CD4-positive, alpha-beta T cell treated with Interleukin-12 subunit alpha and Interleukin-12 subunit beta, for 1 hour (primary cell): ENCODE data around the gene SPAG17.

ENCODE experiments used
- DNase-seq: peaks from one replicate; pipeline ENCODE4 v3.0.0-alpha.2; 2020

The SPAG17 gene

DNA sequence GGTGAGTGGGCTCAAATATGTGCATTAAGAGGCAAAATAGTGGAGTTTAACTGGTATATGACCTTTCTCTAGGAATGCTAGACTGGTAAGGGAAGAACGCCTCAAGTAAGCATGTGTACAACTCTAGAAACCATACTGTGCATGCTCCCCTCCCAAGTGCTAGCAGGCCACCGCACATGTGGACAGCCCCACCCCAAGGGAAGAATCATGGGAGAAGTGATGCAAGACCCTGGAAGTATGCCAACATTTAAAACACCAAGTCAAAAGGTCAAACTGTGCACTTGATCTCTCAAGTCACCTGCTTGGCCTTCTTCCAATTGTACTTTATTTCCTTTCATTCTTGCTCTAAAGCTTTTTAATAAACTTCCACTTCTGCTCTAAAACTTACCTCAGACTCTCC is 135.0 kb downstream of the SPAG17 start:
- DNase-seq: no peak

DNA sequence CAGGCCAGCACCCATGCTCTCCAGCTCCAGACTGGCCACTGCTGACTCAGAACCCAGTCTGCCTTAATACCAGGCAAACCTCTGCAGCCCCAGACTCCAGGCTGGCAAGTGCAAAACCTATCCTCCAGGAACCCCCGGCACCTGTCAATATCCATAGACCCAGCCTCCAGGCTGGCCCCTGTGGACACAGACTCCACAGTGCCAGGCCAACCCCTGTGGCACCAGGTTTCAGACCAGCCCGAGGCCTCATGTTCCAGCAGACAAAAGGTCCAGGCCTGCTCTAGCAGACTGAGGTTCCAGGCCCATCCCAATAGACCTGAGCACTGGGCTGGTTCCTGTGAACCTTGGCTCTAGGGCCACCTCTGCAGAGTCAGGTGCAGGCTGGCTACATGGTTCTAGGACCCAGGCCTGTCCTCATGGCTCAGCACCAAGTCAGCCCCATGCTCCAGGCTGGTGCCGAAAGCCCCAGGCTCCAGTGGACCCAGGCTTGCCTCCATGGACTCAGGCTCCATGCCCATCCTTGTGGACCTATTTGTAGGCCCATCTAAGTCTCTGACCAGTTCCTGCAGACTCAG is 137.3 kb downstream of the SPAG17 start:
- DNase-seq: no peak

DNA sequence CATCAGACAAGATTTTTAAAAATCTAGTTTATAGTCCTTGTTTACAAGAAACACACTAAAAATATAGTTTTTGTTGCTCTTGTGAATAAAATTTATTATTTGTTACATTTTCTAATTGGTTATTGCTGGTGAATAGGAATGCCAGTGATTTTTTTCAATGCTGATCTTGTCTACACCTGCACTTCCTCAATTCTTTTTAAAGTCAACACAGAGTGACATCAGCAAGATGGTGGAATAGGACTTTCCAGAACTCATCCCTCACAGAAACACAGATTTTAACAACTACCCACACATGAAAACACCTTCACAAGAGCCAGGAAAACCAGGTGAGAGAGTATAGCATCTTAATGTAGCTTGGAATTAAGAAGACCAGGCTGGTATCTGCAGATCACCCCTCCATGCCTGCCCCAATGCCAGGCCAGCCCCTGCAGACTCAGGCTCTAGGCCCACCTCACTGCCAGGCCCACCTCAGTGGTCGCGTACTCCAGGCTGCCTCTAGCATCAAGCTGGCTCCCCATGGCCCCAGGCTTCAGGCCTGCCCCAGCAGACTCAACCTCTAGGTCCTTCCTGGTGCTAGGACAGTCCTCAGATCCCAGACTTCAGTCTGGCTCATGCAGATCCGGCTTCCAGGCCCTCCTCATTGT is 137.9 kb downstream of the SPAG17 start:
- DNase-seq: no peak

DNA sequence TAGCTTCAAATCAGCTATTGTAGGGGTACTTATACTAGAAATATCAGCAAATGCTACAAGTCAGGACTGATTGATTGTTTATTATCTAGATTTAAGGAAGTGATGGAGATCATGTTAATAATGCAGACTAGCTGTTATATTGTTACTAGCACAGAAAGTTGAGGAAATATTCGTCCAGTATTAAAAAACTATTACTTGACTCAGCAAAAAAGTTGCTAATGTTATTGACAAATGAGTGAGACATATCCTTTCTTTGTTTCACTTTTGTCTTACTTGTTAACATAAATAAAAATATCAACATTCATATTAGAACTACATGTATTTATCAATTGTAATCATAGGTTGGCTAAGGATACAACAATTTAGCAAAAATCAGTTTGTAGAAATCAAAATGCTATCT is 141.4 kb downstream of the SPAG17 start:
- no peak for DNase-seq

DNA sequence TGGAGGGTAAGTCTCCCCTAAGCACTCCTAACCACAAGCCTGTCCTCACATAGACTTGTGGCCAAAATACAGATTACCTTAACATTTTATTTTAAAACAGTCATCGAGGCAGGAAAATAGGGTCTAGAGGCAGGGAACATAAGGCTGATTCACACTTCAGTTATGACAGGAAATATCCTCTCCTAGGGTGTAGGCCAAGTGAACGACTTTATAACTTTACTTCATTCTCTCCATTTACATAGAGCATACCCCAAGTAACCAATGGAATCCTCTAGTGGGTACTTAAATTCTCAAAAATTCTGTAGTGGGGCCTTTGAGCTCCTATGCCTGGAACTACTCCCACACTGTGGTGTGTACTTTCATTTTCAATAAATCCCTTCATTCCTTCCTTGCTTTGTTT is 142.5 kb downstream of the SPAG17 start:
- DNase-seq: no peak

DNA sequence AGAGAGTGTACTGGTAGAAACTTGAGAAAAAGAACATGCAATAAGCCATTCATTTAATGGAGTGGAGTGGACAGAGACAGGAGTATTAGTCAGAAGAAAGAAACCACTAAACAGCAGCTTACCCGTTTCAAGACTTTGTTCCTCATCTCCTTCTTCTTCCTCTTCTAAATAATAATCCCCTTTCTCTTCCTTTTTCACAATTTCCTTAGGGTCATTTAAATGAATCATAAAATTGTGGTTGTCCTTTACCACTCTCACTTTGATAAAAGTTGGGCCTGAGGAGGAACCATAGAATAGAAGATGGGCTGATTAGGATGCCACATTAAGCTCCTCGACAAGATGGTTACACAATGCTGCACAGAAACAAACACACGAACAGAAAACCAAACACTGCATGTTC is 145.9 kb downstream of the SPAG17 start:
- DNase-seq: no peak

DNA sequence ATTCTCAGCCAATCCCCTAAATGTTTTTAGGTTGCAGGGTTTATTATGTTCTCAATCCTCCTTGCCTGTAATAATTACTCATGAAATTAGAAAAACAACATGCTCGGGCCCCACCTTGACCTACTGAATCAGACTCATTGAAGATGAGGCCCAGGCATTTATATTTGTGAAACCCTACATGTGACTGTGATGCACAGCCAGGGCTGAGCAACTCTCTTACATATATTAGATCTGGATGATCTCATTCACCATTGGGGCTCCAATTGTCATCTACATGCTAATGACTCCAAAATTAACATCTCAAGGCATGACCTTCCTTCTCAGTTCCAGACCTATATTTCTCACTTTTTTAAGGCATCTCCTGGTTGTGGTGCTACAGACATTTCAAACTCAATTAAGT is 152.1 kb downstream of the SPAG17 start:
- DNase-seq: no peak

DNA sequence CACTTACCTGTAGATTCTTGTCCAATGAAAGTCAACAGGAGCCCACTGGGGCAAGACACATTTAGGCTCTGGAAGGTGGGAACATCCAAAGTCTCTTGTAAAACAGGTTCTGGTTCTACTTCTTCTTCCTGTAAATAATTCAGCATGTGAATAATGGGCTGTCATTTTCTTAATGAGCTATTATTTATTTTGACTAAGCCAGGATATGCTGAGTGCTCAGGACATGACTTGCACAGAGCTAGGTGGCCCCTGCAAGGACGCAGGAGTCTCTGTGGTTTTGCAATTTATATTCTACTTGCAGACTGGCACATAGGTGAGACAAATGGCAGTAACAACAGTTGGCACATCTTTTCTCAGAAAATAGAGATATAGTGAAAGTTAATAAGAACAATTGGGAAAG is 156.8 kb downstream of the SPAG17 start:
- no peak for DNase-seq

- no peak for DNase-seq
Observed at GRCh38 chr1:118023199-118023598, 161.8 kb downstream of the SPAG17 start.

DNA sequence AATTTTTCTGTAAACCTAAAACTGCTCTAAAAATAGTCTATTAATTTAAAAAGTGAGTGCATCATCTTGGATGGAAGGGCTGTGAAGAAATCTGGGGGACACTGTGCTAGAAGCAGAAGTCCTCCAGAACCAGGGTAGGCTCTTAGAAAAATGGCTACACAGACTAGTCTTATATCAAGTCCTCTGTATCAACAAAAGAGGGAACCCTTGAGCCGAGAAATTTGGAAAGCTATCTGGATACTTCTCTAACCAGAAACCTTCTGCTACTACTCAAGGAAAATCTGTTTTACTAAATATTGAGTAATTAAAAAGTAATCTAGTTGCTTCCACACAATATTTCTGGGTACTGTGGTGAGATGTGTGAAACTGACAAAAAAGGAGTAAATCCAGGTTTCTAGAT is 163.4 kb downstream of the SPAG17 start:
- no peak for DNase-seq

GRCh38 chr1:118018060-118018459 is 167.0 kb downstream of the SPAG17 start:
- DNase-seq: no peak

DNA sequence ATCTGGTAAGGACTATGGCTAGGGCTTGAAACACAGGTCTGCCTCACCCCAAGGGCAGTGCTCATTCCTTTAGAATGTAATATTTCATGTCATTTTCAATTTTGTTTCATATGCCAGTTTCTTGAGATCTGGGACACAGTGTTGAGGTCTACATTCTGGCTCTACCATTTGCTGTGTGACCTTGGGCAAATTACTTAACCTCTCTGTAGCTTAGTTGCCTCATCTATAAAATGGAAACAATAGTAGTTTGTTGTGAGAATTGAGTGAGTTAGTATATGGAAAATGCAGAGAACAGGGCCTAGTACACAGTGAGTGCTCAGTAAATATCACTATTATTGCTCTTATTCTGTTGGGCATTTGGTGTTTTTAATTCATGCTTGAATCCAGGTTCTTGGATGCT is 171.1 kb downstream of the SPAG17 start:
- DNase-seq: no peak

DNA sequence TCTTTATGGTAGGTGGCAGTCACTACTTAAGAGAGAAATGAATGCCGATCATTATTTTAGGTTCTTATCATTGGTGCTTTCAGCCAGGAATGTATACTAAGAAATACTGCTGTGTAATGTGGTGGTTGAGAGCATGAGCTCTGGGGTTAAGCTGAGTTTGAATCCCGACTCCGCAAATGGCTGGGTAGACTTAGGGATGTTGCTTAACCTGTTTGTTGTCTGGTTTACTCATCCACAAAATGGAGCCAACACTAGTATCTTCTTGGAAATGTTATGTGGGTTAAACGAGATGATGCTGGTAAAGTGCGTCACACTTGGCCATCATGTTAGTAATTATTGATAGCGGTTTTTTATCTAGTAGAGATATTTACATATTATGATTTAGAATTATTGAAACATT is 171.7 kb downstream of the SPAG17 start:
- DNase-seq: no peak

DNA sequence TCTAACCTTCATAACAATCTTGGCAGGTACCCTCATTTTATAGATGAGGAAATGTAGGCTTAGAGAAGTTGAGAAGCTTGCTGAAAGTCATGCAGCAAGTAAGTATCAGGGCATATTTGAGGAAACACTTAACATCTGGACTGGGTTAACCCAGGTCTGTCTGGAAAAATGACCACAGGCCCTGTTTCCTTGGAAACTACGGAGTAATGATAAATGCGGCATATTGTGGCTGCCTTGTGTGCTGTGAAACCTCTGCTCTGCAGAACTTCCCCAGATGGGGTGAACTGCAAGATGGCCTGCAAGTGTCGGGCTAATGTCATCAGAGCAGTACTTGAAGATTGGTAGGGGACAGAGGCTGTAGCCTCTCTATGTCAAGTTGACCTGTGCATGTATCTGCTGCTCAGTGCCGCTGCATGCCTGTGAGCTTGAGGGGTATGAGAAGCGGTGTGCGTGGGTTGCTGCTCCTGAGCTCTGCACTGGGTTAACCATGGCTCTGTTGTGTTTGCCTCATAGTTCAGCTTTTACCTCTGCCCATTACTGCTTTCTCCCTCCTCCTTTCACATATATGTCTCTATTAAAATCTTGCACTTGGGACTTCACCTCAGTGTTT is 172.4 kb downstream of the SPAG17 start:
- no peak for DNase-seq

DNA sequence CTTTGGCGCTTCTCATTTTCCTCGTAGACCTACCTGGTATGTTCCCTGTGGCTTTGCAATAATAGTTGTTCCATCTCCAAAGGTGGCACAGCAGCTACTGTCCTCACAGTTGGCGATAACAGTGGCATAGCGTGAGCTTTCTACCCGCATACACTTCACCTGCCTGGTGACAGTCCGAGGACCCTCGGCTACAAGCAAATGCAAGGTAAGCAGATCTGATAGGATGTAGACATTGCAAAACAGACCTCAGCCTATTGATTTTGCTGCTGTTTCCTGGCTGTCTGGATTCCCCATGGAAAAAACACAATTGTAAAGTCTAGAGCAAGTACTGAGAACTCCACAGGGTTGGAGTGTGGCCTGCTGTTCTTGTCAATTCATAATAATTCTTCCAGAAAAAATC is 177.0 kb downstream of the SPAG17 start:
- DNase-seq: no peak

GRCh38 chr1:118007391-118007790 is 177.6 kb downstream of the SPAG17 start:
- no peak for DNase-seq

DNA sequence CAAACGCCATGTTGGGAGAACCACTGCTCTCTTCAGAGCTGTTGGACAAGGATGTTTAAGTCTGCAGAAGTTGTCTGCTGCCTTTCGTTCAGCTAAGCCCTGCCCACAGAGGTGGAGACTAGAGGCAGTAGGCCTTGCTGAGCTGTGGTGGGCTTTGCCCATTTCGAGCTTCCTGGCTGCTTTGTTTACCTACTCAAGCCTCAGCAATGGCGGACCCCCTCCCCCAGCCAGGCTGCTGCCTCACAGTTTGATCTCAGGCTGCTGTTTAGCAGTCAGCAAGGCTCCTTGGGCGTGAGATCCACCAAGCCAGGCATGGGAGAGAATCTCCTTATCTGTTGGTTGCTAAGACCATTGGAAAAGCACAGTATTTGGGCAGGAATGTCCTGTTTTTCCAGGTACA is 180.7 kb downstream of the SPAG17 start:
- no peak for DNase-seq

GRCh38 chr1:117985973-117986372 is 199.1 kb downstream of the SPAG17 start:
- no peak for DNase-seq

DNA sequence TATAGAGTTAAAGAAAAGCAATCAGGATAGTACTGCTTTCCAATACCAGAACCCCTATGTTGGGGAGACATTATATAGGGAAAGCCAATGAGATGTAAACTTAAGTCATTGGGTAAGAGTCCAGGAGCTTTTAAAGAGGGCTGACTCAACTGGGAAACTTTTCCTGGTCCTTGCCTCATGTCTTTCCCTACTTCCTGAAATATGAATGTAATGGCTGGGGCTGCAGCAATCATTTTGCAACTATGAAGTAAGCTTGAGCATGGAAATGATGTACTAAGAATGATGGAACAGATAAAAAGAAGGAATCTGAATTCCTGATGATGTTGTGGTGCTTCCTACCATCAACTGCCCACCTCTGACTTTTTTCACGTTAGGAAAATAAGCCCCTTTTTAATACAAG is 199.8 kb downstream of the SPAG17 start:
- DNase-seq: no peak

DNA sequence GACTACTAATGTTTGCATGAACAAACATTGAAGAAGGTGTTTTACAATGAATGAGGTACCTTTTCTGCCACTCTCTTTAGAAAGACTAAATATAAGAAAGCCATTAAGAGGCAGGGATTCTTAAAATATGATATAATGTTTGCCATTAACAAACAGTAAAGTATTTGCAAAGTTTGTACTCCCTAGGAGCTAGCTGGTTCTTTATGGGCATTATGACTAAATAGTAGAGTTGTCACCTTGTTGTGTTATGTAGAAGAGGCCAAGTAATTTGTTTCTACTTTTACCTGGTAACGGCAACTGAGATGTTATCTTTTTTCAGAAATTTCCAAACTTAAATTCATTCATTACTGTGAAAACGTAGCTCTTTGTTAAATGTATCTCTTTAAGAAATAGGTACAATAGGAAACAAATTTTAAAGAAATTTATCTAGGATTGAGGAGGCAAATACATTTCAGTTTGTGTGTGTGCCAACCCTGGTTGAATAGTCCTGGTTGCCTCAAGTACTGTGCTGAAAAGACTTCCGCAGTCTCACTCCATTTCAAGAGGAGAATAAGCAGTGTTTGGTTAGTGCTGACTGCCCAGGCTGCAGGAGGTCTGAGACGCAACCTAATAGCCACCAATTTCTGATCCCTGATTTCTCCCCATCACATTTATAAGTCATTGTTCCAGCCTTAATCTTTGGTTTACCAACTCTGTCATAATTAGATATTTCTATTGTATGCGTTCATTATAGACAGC is 203.4 kb downstream of the SPAG17 start:
- no peak for DNase-seq

- DNase-seq: no peak
Observed at GRCh38 chr1:117976381-117976780, 208.6 kb downstream of the SPAG17 start.

DNA sequence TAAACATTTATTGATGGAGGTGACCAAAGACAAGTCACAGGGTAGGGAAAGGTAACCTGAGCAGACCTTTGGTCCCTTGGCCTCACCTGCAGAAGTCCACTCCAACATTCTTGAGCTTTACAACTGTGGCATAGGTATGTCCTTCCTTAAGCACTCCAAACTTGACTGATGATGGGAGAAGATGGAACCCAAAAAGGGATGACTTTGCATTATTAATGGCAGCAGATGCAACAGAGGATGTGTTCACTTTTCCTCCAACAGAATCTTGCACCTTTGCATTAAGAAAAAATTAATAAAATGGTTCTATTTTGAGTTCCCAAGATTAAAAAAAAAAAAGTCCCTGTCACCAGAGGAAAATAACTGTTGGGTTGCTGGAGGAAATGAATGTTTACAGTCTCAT is 213.3 kb downstream of the SPAG17 start:
- DNase-seq: no peak

GRCh38 chr1:117970252-117970651 is 214.8 kb downstream of the SPAG17 start:
- no peak for DNase-seq

- DNase-seq: no peak
Observed at GRCh38 chr1:117967881-117968280, 217.1 kb downstream of the SPAG17 start.
